Testis (tissue), 3 donors: Measurements from ENCODE around the gene ABHD3. TPM values are rescaled to one million over a fixed set of nuclear protein-coding genes. Genes with fewer than 3 reads are reported as not detected.
A peak's percentile ranks its signal among the peaks of the same experiment; 100 is the strongest.
"Not testable (repeated sequence)": the region's sequence is repeated elsewhere in the genome, so short reads cannot be mapped to it uniquely, and the experiment has no call there.

Experiments used
- DNase-seq: peaks from one replicate; pipeline ENCODE4 v3.0.0-alpha.2; 2019
- H3K27ac ChIP-seq, 2 donors: fragments of 200-600 bp; sonication (generic); one replicate each; pipeline ENCODE4 v1.5.1; 2019
- H3K27me3 ChIP-seq: fragments of 200-600 bp; sonication (generic); one replicate; pipeline ENCODE4 v1.5.1; 2019
- H3K36me3 ChIP-seq: fragments of 200-600 bp; sonication (generic); one replicate; pipeline ENCODE4 v1.5.1; 2017; ENCODE audit warnings: low read depth; ENCODE audit errors: missing control alignments
- H3K4me1 ChIP-seq: fragments of 200-600 bp; sonication (generic); one replicate; pipeline ENCODE4 v1.5.1; 2019
- H3K4me3 ChIP-seq, 2 donors: fragments of 200-600 bp; sonication (generic); one replicate each; pipeline ENCODE4 v1.5.1; 2017 to 2019
- H3K9me3 ChIP-seq: fragments of 200-600 bp; sonication (generic); one replicate; pipeline ENCODE4 v1.5.1; 2017
- CTCF ChIP-seq, 3 experiments: fragments of 450-650 bp in 2 of 3; fragments of 200-600 bp in 1 of 3; sonication (generic) in 1 of 3; IDR thresholded peaks; one replicate each; pipeline ENCODE4 v1.5.1; 2016 to 2019; ENCODE audit warnings: antibody characterized with exemption in 3 of 3, mild to moderate bottlenecking in 2 of 3, moderate library complexity in 1 of 3
- POLR2A ChIP-seq: fragments of 450-650 bp; IDR thresholded peaks from one replicate; pipeline ENCODE4 v1.6.1; 2017; ENCODE audit warnings: antibody characterized with exemption, mild to moderate bottlenecking, moderate library complexity
- WGBS, 2 donors: methylation state at CpG; one replicate each; pipeline ENCODE4 v1.1.5; 2018; 5-methylcytosine and 5-hydroxymethylcytosine counted together
- intact Hi-C: fragments of 100-400 bp; cut with DNase I; formaldehyde crosslinking; loops from one replicate; pipeline ENCODE4 v1.15.1; 2023; ENCODE audit warnings: low total_unique reads
- polyA plus RNA-seq: library from polyadenylated mRNA; stranded (reverse); fragments of 350-450 nt; fragmentation: Illumina TruSeq; extraction: RNeasy Lipid Tissue Mini Kit (QIAGEN cat#74804); gene quantifications from one replicate; pipeline ENCODE4 v1.2.3, GENCODE V29; 2014; ENCODE audit warnings: low read depth, low replicate concordance; ENCODE audit not compliant: insufficient read depth
- total RNA-seq, 2 donors: library from RNA; depleted of rRNA; stranded (reverse); fragments of >200 nt; gene quantifications; one replicate each; pipeline ENCODE4 v1.2.3, GENCODE V29; 2016

Gene ABHD3
- total and polyA plus RNA-seq, 3 donors from 2014 or later = 10.0 to 13.5 (median 12.2) TPM

DNA sequence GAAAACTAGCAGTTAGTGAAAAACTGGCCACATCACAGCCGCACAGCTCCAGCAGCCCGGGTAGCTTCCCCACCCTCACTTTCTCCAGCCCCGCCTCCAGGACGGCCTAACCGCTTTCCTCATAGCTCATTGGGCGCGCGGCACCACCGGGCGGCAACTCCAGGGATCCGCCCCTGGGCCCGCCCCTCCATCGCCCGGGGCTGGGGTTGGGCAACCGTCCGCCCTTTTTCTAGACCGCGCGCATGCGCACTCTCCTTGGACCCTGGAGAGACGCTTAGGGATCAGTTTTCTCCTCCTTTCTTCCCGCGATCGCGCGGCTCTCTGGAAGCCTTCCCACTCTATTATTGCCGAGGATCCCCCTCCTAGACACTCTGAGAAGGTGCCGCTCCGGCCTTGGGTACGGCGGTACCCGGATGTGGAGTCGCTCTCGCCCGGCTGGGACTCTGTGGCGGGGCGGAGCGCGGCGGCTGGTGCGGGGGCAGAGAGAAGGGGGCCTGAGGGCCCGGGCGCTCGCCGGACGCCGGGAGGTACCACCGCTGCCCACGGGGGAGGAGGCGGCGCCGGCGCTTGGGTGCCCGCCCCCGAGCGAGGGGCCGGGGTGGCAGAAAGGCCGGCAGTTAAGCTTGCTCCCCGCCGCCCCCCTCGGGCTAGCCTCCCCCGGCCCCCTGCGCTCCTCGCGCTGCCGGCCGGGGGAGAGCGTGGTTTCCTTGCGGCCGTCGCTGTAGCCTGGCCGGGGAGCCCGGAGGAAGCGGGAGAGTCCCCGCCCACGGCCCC, 36.2 kb upstream of the ABHD3 start, which contains the start of gene MIB1:
MIB1 (plus strand) TSS at position 255 of the 774 bp plus-strand sequence. CDS start 792 bp downstream, outside the sequence.
- Histone ChIP-seq H3K27ac (peak within 1 kb of the TSS; percentile 95 to 98), H3K27me3 (no peaks in the 10 kb centered on the region), H3K9me3 (no peaks in the 10 kb centered on the region), H3K36me3 (no peaks in the 10 kb centered on the region), H3K4me1 (peaks cover 6% of the 10 kb centered on the region), H3K4me3 (peak within 1 kb of the TSS; percentile 89 to 99)
- WGBS, 2 donors = 0% methylated on average over 2 to 41 of the region's 76 CpGs
- no peak for TF ChIP-seq CTCF (IDR thresholded peaks at IDR 0.05)
- no peak for TF ChIP-seq POLR2A
- peak; percentile 99 for DNase-seq
- intact Hi-C loops = no loop called here

- Histone ChIP-seq H3K9me3 (no peaks in the 10 kb centered on the region), H3K4me1 (peaks cover 6% of the 10 kb centered on the region), H3K36me3 (no peaks in the 10 kb centered on the region), H3K27me3 (no peaks in the 10 kb centered on the region), H3K27ac (peak overlapping the region in 1 of 2 donors; percentile 98), H3K4me3 (peak overlapping the region; percentile 89 to 99)
- intact Hi-C loops = no loop called here
- WGBS, 2 donors = 23 to 35% methylated on average over 21 of the region's 21 CpGs
- DNase-seq = peak; percentile 26
- TF ChIP-seq POLR2A (no peak), CTCF (IDR thresholded peaks at IDR 0.05) (no peak)
Observed at GRCh38 chr18:21739604-21740537, 35.3 kb upstream of the ABHD3 start.

GRCh38 chr18:21736926-21737325, 32.4 kb upstream of the ABHD3 start:
- H3K4me3 ChIP-seq, H3K4me1 ChIP-seq, H3K36me3 ChIP-seq, intact Hi-C loops, DNase-seq, H3K27ac ChIP-seq, H3K27me3 ChIP-seq, H3K9me3 ChIP-seq: not testable (repeated sequence)
- WGBS, 2 donors = 97 to 99% methylated on average over 4 of the region's 4 CpGs

- Histone ChIP-seq H3K4me1 (peaks cover 3% of the 10 kb centered on the region), H3K9me3 (no peaks in the 10 kb centered on the region), H3K4me3 (no peak overlapping the region), H3K27ac (no peak overlapping the region), H3K36me3 (no peaks in the 10 kb centered on the region), H3K27me3 (no peaks in the 10 kb centered on the region)
- DNase-seq = peak; percentile 19
- no peak for TF ChIP-seq CTCF (IDR thresholded peaks at IDR 0.05)
- no peak for TF ChIP-seq POLR2A
- intact Hi-C loops = no loop called here
- WGBS, 2 donors = 76 to 88% methylated on average over 4 to 11 of the region's 12 CpGs
Observed at GRCh38 chr18:21735452-21736015, 31.0 kb upstream of the ABHD3 start.

DNA sequence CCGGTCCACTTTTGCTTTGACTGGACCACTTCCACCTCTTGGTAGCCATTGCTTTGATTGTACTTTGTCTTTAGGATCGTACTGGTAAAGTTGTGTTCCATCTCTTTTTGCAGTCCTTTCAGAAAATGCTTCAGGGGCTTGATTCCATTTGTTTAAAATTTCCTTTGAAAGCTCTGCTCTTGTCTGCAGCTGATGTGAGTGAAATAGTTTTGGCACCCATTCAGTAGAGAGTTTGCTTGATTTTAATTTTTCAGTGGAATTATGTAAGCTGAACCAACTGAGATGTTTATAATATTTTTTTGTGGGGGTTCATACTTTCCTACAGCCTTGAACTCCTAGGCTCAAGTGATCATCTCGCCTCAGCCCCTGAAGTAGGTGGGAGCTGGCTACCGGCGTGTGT, 28.4 kb upstream of the ABHD3 start:
- H3K4me3 ChIP-seq = no peak overlapping the region
- intact Hi-C loops = no loop called here
- no peaks in the 10 kb centered on the region for H3K36me3 ChIP-seq
- H3K4me1 ChIP-seq = no peaks in the 10 kb centered on the region
- TF ChIP-seq POLR2A (no peak), CTCF (IDR thresholded peaks at IDR 0.05) (no peak)
- 83 to 84% methylated on average over 5 of the region's 5 CpGs for WGBS, 2 donors
- H3K9me3 ChIP-seq = no peaks in the 10 kb centered on the region
- DNase-seq = no peak
- H3K27me3 ChIP-seq = no peaks in the 10 kb centered on the region
- H3K27ac ChIP-seq = no peak overlapping the region
